ENCODE results near the gene SMIM12.

GRCh38 chr1:34851431-34852105, 8.0 kb downstream of the SMIM12 start:
- TF ChIP-seq CTCF (IDR thresholded peaks at IDR 0.05) (no peak), POLR2A (IDR thresholded peaks at IDR 0.05) (no peak)
